ENCODE measurements around the gene RRAGB.
A peak's percentile ranks its signal among the peaks of the same experiment; 100 is the strongest.
"Not testable (repeated sequence)": the region's sequence is repeated elsewhere in the genome, so short reads cannot be mapped to it uniquely, and the experiment has no call there.

Gene RRAGB

GRCh38 chrX:55738969-55739368 lies 21.4 kb downstream of the RRAGB start:
- Mint-ChIP-seq H3K4me1 (no peaks in the 10 kb centered on the region), H3K4me3 (no peak overlapping the region), H3K27me3 (no peaks in the 10 kb centered on the region), H3K9me3 (peaks cover 0 to 5% of the 10 kb centered on the region in 2 donors), H3K27ac (peak overlapping the region in 1 of 2 donors; percentile 76)
- DNase-seq: no peak
- ATAC-seq: no peak

DNA sequence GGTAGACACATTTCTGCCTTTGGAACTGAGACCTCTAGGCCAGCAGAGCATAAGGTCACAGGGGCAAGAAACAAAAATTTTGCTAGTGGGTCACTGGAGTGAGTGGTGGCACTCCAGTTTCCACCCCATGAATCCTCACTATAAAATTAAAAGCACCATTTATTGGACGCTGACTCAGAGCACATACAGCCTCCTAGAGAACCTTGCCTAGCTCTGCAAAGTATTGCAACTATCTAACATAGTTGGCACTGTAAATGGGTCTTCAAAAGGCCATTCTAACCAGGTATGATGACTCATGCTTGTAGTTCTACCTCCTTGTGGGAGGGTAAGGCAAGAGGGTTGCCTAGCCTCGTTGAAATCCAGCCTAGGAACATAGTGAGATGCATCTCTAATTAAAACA lies 25.1 kb downstream of the RRAGB start:
- Mint-ChIP-seq H3K4me1 (no peaks in the 10 kb centered on the region), H3K27me3 (no peaks in the 10 kb centered on the region), H3K27ac (no peak overlapping the region), H3K9me3 (no peaks in the 10 kb centered on the region), H3K4me3 (no peak overlapping the region)
- DNase-seq (no peak), ATAC-seq (no peak)

DNA sequence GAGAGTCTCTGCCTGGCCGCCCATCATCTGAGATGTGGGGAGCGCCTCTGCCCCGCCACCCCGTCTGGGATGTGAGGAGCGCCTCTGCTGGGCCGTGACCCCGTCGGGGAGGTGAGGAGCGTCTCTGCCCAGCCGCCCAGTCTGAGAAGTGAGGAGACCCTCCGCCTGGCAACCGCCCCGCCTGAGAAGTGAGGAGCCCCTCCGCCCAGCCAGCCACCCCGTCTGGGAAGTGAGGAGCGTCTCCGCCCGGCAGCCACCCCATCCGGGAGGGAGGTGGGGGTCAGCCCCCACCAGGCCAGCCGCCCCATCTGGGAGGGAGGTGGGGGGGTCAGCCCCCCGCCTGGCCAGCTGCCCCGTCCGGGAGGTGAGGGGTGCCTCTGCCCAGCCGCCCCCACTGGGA lies 30.9 kb downstream of the RRAGB start:
- not testable (repeated sequence) for H3K9me3 Mint-ChIP-seq, H3K27me3 Mint-ChIP-seq, H3K4me3 Mint-ChIP-seq, H3K4me1 Mint-ChIP-seq, H3K27ac Mint-ChIP-seq, DNase-seq, ATAC-seq

GRCh38 chrX:55750256-55750655 lies 32.7 kb downstream of the RRAGB start:
- Mint-ChIP-seq H3K27ac (no peak overlapping the region), H3K9me3 (no peaks in the 10 kb centered on the region), H3K4me3 (no peak overlapping the region), H3K4me1 (no peaks in the 10 kb centered on the region), H3K27me3 (no peaks in the 10 kb centered on the region)
- DNase-seq (no peak), ATAC-seq (no peak)

GRCh38 chrX:55754861-55755294 lies 37.3 kb downstream of the RRAGB start:
- Mint-ChIP-seq H3K4me1 (no peaks in the 10 kb centered on the region), H3K27ac (no peak overlapping the region), H3K27me3 (no peaks in the 10 kb centered on the region), H3K9me3 (peaks cover 0 to 1% of the 10 kb centered on the region in 2 donors), H3K4me3 (no peak overlapping the region)
- DNase-seq (peak in 1 of 2 donors; percentile 10), ATAC-seq (peak; percentile 97)

- ATAC-seq (no peak), DNase-seq (no peak)
- H3K4me1 Mint-ChIP-seq: no peaks in the 10 kb centered on the region
- H3K27ac Mint-ChIP-seq: no peak overlapping the region
- no peak overlapping the region for H3K4me3 Mint-ChIP-seq
- H3K9me3 Mint-ChIP-seq: peaks cover 5 to 7% of the 10 kb centered on the region in 2 donors
- no peaks in the 10 kb centered on the region for H3K27me3 Mint-ChIP-seq
These were observed 40.5 kb downstream of the RRAGB start for GRCh38 chrX:55758033-55758432.

GRCh38 chrX:55759478-55759877 lies 41.9 kb downstream of the RRAGB start:
- ATAC-seq (no peak), DNase-seq (no peak)
- no peaks in the 10 kb centered on the region for H3K27me3 Mint-ChIP-seq
- peaks cover 5 to 7% of the 10 kb centered on the region in 2 donors for H3K9me3 Mint-ChIP-seq
- H3K4me3 Mint-ChIP-seq: no peak overlapping the region
- H3K4me1 Mint-ChIP-seq: no peaks in the 10 kb centered on the region
- no peak overlapping the region for H3K27ac Mint-ChIP-seq

DNA sequence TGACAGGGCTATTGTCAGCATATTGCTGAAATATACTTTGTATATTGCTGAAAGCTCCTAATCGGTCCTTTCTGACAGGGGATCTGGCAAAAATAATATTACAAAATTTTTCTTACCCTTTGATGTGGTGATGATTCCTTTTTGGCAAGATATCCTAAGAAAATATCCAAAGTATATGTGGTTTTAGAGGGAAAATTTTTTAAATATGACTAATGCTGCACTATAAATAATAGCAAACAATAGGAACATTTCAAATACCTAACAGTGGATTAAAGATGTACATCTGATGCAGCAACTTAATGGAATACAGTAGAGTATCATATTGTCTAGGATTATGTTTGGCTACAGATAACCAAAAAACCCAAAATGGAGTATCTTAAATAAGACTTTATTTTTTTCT lies 49.6 kb downstream of the RRAGB start:
- no peak overlapping the region for H3K4me3 Mint-ChIP-seq
- H3K4me1 Mint-ChIP-seq: no peaks in the 10 kb centered on the region
- peaks cover 7 to 14% of the 10 kb centered on the region in 2 donors for H3K9me3 Mint-ChIP-seq
- no peak overlapping the region for H3K27ac Mint-ChIP-seq
- ATAC-seq (no peak), DNase-seq (no peak)
- H3K27me3 Mint-ChIP-seq: no peaks in the 10 kb centered on the region

- not testable (repeated sequence) for H3K27me3 Mint-ChIP-seq, DNase-seq, H3K4me3 Mint-ChIP-seq, ATAC-seq, H3K4me1 Mint-ChIP-seq, H3K27ac Mint-ChIP-seq
- peaks cover 12 to 22% of the 10 kb centered on the region in 2 donors for H3K9me3 Mint-ChIP-seq
These were observed 56.9 kb downstream of the RRAGB start for GRCh38 chrX:55774419-55774818.

- Mint-ChIP-seq H3K9me3 (peaks cover 4 to 10% of the 10 kb centered on the region in 2 donors), H3K4me3 (no peak overlapping the region), H3K4me1 (no peaks in the 10 kb centered on the region), H3K27ac (no peak overlapping the region), H3K27me3 (no peaks in the 10 kb centered on the region)
- DNase-seq: no peak
- ATAC-seq: no peak
These were observed 60.0 kb downstream of the RRAGB start for GRCh38 chrX:55777596-55777995.

GRCh38 chrX:55778322-55778721 lies 60.8 kb downstream of the RRAGB start:
- no peak overlapping the region for H3K27ac Mint-ChIP-seq
- no peaks in the 10 kb centered on the region for H3K27me3 Mint-ChIP-seq
- H3K9me3 Mint-ChIP-seq: peaks cover 4 to 5% of the 10 kb centered on the region in 2 donors
- ATAC-seq (no peak), DNase-seq (no peak)
- H3K4me3 Mint-ChIP-seq: no peak overlapping the region
- H3K4me1 Mint-ChIP-seq: no peaks in the 10 kb centered on the region

DNA sequence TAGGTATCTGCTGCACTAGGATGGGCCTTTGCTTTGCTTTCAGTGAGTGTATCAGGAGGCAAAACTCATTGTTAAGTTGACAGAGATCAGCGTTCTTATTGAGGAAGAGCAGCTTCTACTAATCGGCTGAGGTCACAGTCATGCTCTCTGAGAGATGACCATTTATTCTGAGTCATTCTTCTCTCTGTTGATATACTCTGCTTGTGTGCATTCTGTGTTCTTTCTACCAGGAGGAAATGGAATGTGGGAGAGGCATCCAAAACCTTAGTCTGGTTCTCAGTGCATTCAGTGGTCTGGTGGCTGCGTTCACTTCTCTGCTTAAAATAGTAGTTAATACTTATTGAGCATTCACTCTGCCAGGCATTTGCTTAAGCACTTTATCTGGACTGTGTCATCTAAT lies 66.2 kb downstream of the RRAGB start:
- Mint-ChIP-seq H3K9me3 (peaks cover 0 to 7% of the 10 kb centered on the region in 2 donors), H3K4me1 (no peaks in the 10 kb centered on the region), H3K4me3 (no peak overlapping the region), H3K27me3 (no peaks in the 10 kb centered on the region), H3K27ac (no peak overlapping the region)
- ATAC-seq: no peak
- no peak for DNase-seq

DNA sequence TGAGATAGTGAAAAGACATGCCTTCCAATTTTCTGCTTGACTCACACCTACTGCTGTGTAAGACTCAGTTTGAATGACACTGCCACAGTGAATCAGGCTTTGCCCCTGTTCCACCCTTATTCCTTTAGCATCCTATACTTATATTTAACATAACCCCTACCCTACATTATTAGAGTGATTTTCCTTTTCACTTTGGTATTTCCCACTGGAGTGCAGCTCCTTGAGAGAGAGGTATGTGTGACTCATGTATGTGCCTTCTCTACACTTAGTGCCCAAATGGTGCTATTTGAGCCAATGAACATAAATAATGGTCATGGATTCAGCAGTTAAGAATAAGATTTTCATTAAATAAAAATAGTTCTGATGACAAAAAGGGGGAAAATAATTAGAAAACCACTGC lies 69.5 kb downstream of the RRAGB start:
- Mint-ChIP-seq H3K27me3 (no peaks in the 10 kb centered on the region), H3K9me3 (peaks cover 0 to 7% of the 10 kb centered on the region in 2 donors), H3K27ac (no peak overlapping the region), H3K4me3 (no peak overlapping the region), H3K4me1 (no peaks in the 10 kb centered on the region)
- ATAC-seq (no peak), DNase-seq (no peak)

- H3K9me3 Mint-ChIP-seq: peaks cover 0 to 7% of the 10 kb centered on the region in 2 donors
- no peaks in the 10 kb centered on the region for H3K4me1 Mint-ChIP-seq
- no peak overlapping the region for H3K27ac Mint-ChIP-seq
- H3K4me3 Mint-ChIP-seq: no peak overlapping the region
- H3K27me3 Mint-ChIP-seq: no peaks in the 10 kb centered on the region
- DNase-seq (no peak), ATAC-seq (no peak)
These were observed 70.2 kb downstream of the RRAGB start for GRCh38 chrX:55787727-55788126.

DNA sequence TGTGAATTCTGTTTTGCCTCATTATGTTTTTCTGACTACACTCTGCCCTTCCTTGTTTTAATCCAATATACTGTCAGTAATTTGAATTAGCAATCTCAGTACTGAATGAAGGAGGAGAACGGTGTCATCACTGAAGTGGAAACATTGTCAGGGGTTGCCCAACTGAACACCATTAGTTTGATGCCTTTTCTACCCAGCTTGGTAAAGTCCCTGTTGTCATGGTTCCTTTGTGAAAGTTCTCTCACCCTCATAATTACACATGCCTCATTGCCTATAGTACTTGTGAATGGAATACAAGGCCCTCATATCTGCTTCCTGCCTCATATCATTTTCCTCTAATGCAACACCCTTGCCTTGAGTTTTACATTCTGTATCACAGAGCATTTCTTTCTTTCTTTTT lies 76.9 kb downstream of the RRAGB start:
- no peaks in the 10 kb centered on the region for H3K9me3 Mint-ChIP-seq
- no peaks in the 10 kb centered on the region for H3K27me3 Mint-ChIP-seq
- ATAC-seq (peak; percentile 83), DNase-seq (peak in 1 of 2 donors; percentile 8)
- no peak overlapping the region for H3K4me3 Mint-ChIP-seq
- no peak overlapping the region for H3K27ac Mint-ChIP-seq
- H3K4me1 Mint-ChIP-seq: no peaks in the 10 kb centered on the region

DNA sequence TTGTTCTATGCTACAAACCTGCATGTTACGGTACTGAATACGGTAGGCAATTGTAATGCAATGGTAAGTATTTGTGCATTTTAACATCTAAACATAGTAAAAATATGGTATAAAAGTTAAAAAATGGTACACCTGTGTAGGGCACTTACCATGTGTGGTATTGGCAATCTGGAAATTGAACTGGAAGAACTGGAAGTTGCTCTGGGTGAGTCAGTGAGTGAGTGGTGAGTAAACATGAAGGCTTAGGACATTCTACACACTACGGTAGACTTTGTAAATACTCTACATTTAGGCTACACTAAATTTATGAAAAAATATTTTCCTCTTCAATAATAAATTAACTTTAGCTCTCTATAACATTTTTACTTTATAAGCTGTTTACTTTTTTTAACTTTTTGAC lies 78.9 kb downstream of the RRAGB start:
- Mint-ChIP-seq H3K9me3 (no peaks in the 10 kb centered on the region), H3K27me3 (no peaks in the 10 kb centered on the region), H3K27ac (no peak overlapping the region), H3K4me1 (no peaks in the 10 kb centered on the region), H3K4me3 (no peak overlapping the region)
- DNase-seq (no peak), ATAC-seq (no peak)

DNA sequence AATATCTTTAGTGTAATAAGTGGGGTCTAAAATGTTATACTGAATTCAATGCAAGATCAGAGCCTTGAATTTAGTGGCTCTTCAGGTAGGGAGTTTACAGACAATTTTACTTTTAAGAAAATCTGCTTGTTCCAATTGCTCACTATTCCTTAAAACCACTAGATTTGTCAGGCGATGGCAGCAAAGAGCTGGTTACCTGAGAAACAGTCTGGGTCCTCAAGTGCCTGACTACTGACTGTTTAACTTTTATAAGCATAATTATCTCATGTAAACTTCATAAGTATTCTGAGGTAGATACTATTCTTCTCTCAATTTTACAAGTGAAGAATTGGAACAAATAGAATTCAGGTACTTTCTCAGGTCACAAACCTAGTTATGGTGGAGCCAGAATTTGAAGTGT lies 84.3 kb downstream of the RRAGB start:
- Mint-ChIP-seq H3K9me3 (no peaks in the 10 kb centered on the region), H3K27me3 (no peaks in the 10 kb centered on the region), H3K4me3 (no peak overlapping the region), H3K27ac (no peak overlapping the region), H3K4me1 (no peaks in the 10 kb centered on the region)
- ATAC-seq (no peak), DNase-seq (no peak)

Data from stimulated activated naive CD8-positive, alpha-beta T cell treated with anti-CD3 and anti-CD28 coated beads, Interleukin-15, amount 100 ng/mL, for 72 hours (primary cell).